Keratinocyte (primary cell): ENCODE measurements around the gene SS18. TPM values are rescaled to one million over a fixed set of nuclear protein-coding genes. Genes with fewer than 3 reads are reported as not detected.

ENCODE experiments used
- DNase-seq: peaks from one replicate; pipeline ENCODE4 v3.0.0-alpha.2; 2011; ENCODE audit warnings: low read depth, missing footprints, low spot score
- FAIRE-seq: peaks from 2 replicates; lab custom pipeline; 2011; peaks lifted over from hg19 to GRCh38; lab: Jason Lieb, UNC
- H2AFZ ChIP-seq: 2 replicates; pipeline ENCODE4 v1.6.0; 2012; ENCODE audit warnings: low read length, control low read depth, inconsistent platforms; ENCODE audit not compliant: control insufficient read depth
- H3K27ac ChIP-seq: 2 replicates; pipeline ENCODE4 v1.5.1; 2011; ENCODE audit warnings: low read length; ENCODE audit not compliant: control insufficient read depth, insufficient read depth
- H3K27me3 ChIP-seq: 3 replicates; pipeline ENCODE4 v1.6.0; 2011; ENCODE audit warnings: low read length; ENCODE audit not compliant: control insufficient read depth, insufficient read depth; ENCODE audit errors: extremely low read depth
- H3K36me3 ChIP-seq, 2 experiments: 2 replicates in 1 of 2; 3 replicates in 1 of 2; pipeline ENCODE4 v1.5.1; 2011; ENCODE audit warnings: low read length in 2 of 2, mild to moderate bottlenecking in 1 of 2; ENCODE audit not compliant: control insufficient read depth in 2 of 2, insufficient read depth in 2 of 2; ENCODE audit errors: extremely low read depth in 1 of 2
- H3K4me1 ChIP-seq: 3 replicates; pipeline ENCODE4 v1.5.1; 2011; ENCODE audit warnings: low read length; ENCODE audit not compliant: control insufficient read depth, insufficient read depth; ENCODE audit errors: extremely low read depth
- H3K4me2 ChIP-seq: 3 replicates; pipeline ENCODE4 v1.6.0; 2011; ENCODE audit warnings: low read depth, low read length; ENCODE audit not compliant: control insufficient read depth, insufficient read depth; ENCODE audit errors: extremely low read depth
- H3K4me3 ChIP-seq, 3 experiments: fragments of 200-600 bp in 1 of 3; sonication (generic) in 1 of 3; 2 replicates in 2 of 3; 3 replicates in 1 of 3; pipeline ENCODE4 v1.5.1; 2011 to 2016; ENCODE audit warnings: low read length in 3 of 3, mild to moderate bottlenecking in 3 of 3, control low read depth in 2 of 3, inconsistent platforms in 1 of 3, low read depth in 1 of 3, mixed read lengths in 1 of 3, mixed run types in 1 of 3, moderate library complexity in 1 of 3; ENCODE audit not compliant: control insufficient read depth in 2 of 3, insufficient read depth in 2 of 3; ENCODE audit errors: extremely low read depth in 1 of 3
- H3K79me2 ChIP-seq: 2 replicates; pipeline ENCODE4 v1.6.0; 2012; ENCODE audit warnings: low read length; ENCODE audit not compliant: control insufficient read depth, insufficient read depth
- H3K9ac ChIP-seq: 3 replicates; pipeline ENCODE4 v1.6.0; 2011; ENCODE audit warnings: low read length; ENCODE audit not compliant: control insufficient read depth, insufficient read depth; ENCODE audit errors: extremely low read depth
- H3K9me1 ChIP-seq: 3 replicates; pipeline ENCODE4 v1.6.0; 2011; ENCODE audit warnings: low read length; ENCODE audit not compliant: control insufficient read depth, insufficient read depth; ENCODE audit errors: extremely low read depth
- H3K9me3 ChIP-seq: 2 replicates; pipeline ENCODE4 v1.5.1; 2012; ENCODE audit warnings: low read depth, low read length; ENCODE audit not compliant: control insufficient read depth
- H4K20me1 ChIP-seq: 3 replicates; pipeline ENCODE4 v1.6.0; 2011; ENCODE audit warnings: low read length; ENCODE audit not compliant: control insufficient read depth, insufficient read depth; ENCODE audit errors: extremely low read depth
- CTCF ChIP-seq, 3 experiments: IDR thresholded peaks in 1 of 3; conservative IDR thresholded peaks in 1 of 3; optimal IDR thresholded peaks in 1 of 3; 2 replicates in 2 of 3; 3 replicates in 1 of 3; pipeline versions ENCODE3 to v1.5.1; 2011; ENCODE audit warnings: low read length in 3 of 3, mild to moderate bottlenecking in 3 of 3, moderate library complexity in 2 of 3, control low read depth in 1 of 3, inconsistent platforms in 1 of 3; ENCODE audit not compliant: insufficient read depth in 2 of 3; ENCODE audit errors: extremely low read depth in 1 of 3
- EZH2 ChIP-seq: IDR thresholded peaks from one replicate; pipeline ENCODE4 v1.6.1; 2012; ENCODE audit warnings: inconsistent platforms, mild to moderate bottlenecking, low read length, moderate library complexity
- dilution Hi-C: fragments of 300-500 bp; cut with MboI; formaldehyde crosslinking; loops from one replicate; pipeline ENCODE4 v1.7.0; 2020; ENCODE audit warnings: low sequenced_read_pairs; ENCODE audit not compliant: extremely low pct_ligation_motif_present
- polyA plus RNA-seq, 5 experiments: library from polyadenylated mRNA; depleted of rRNA in 3 of 5; stranded (reverse) in 3 of 5; stranded (forward) in 1 of 5; unstranded in 1 of 5; fragments of >200 nt; gene quantifications; 1 replicate in 1 of 5; 2 replicates in 3 of 5; 3 replicates in 1 of 5; pipeline versions ENCODE4 v1.2.1 to v1.2.3, GENCODE V29; 2011 to 2012; ENCODE audit warnings: missing spikeins in 2 of 5, low read depth in 1 of 5, low replicate concordance in 1 of 5

The SS18 gene
- polyA plus RNA-seq, 1 donor (not counting 4 experiments of a cell fraction or from before 2014, with no cell fraction given), result 140 TPM

GRCh38 chr18:26039203-26039602 is 51.2 kb downstream of the SS18 start:
- no peak for TF ChIP-seq EZH2
- TF ChIP-seq CTCF (optimal IDR thresholded peaks at IDR 0.05 in 1 of 3, IDR thresholded peaks at IDR 0.05 in 1 of 3, conservative IDR thresholded peaks at IDR 0.05 in 1 of 3; ENCODE audit: extremely low read depth in 1 of 3, insufficient read depth in 2 of 3, low read length in 3 of 3), result no peak
- peaks cover 13% of the 10 kb centered on the region for H3K79me2 ChIP-seq

GRCh38 chr18:26036635-26037034 is 53.8 kb downstream of the SS18 start:
- Histone ChIP-seq H3K9me1 (peaks cover 2% of the 10 kb centered on the region), H3K4me1 (peaks cover 10% of the 10 kb centered on the region), H3K9ac (no peak overlapping the region), H3K36me3 (peaks cover 11 to 12% of the 10 kb centered on the region in 2 experiments), H3K9me3 (no peaks in the 10 kb centered on the region), H3K4me2 (no peak overlapping the region), H3K27ac (no peak overlapping the region), H3K4me3 (no peak overlapping the region), H2AFZ (no peak overlapping the region), H4K20me1 (no peaks in the 10 kb centered on the region), H3K79me2 (peaks cover 3% of the 10 kb centered on the region), H3K27me3 (no peaks in the 10 kb centered on the region)
- FAIRE-seq (no peak), DNase-seq (no peak)
- no peak for TF ChIP-seq EZH2
- TF ChIP-seq CTCF (optimal IDR thresholded peaks at IDR 0.05 in 1 of 3, IDR thresholded peaks at IDR 0.05 in 1 of 3, conservative IDR thresholded peaks at IDR 0.05 in 1 of 3; ENCODE audit: extremely low read depth in 1 of 3, insufficient read depth in 2 of 3, low read length in 3 of 3), result no peak
- dilution Hi-C loops, result no loop called here

More at GRCh38 chr18:26039203-26039602, 51.2 kb downstream of the SS18 start:
- Histone ChIP-seq H3K27me3 (no peaks in the 10 kb centered on the region), H2AFZ (no peak overlapping the region), H4K20me1 (no peaks in the 10 kb centered on the region), H3K4me1 (peaks cover 10% of the 10 kb centered on the region), H3K4me2 (no peak overlapping the region), H3K4me3 (no peak overlapping the region), H3K9me3 (no peaks in the 10 kb centered on the region), H3K9me1 (peaks cover 2% of the 10 kb centered on the region), H3K9ac (no peak overlapping the region), H3K27ac (no peak overlapping the region), H3K36me3 (peaks cover 6 to 11% of the 10 kb centered on the region in 2 experiments)
- dilution Hi-C loops, result no loop called here
- DNase-seq (no peak), FAIRE-seq (no peak)
